Measurements from ENCODE around the gene TRMT2A. TPM values are rescaled to one million over a fixed set of nuclear protein-coding genes. Genes with fewer than 3 reads are reported as not detected.
A peak's percentile ranks its signal among the peaks of the same experiment; 100 is the strongest.

TRMT2A gene
- total RNA-seq, 1 donor from 2014 or later = 70.4 TPM

DNA sequence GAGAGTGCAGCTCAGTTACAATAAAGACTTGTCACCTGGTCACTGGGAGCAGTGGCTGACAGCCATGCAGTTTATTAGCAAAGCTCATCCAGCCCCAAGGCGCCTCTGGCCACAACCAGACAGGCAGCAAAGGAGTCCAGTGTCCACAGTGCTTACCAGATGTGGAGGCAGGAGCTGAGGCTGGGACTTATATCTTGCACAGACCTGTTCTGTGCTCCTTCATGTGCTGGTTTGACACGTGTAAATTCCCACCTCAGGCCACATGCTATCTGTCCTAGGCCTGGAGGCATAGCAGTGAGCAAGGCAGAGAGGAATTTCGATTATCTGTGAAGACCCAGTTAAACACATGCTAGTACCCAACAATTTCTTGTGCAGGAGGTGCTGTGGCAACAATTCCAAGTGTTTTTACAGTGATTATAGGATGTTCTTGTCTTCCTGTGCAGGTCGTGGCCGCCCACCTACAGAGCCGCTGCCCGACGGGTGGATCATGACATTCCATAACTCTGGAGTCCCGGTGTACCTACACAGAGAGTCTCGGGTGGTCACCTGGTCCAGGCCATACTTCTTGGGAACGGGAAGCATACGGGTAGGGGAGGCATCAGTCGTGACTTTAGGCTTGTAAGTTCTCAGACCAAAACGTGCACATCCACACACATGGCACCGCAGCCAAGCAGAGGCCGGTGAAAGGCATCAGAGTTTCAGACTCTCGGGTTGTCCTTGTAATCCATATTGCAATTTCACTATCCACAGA, 27.6 kb downstream of the TRMT2A start:
- Histone ChIP-seq H3K27ac (no peak overlapping the region), H3K36me3 (peaks cover 89% of the 10 kb centered on the region), H3K4me3 (no peak overlapping the region), H3K9me3 (no peaks in the 10 kb centered on the region), H3K4me1 (peaks cover 9% of the 10 kb centered on the region), H3K27me3 (ENCODE audit: low read depth) (no peaks in the 10 kb centered on the region)
- ATAC-seq (no peak), DNase-seq (peak; percentile 28)
- intact Hi-C loops (cut with DNase I) = no loop called here
- TF ChIP-seq, protein P1, sequence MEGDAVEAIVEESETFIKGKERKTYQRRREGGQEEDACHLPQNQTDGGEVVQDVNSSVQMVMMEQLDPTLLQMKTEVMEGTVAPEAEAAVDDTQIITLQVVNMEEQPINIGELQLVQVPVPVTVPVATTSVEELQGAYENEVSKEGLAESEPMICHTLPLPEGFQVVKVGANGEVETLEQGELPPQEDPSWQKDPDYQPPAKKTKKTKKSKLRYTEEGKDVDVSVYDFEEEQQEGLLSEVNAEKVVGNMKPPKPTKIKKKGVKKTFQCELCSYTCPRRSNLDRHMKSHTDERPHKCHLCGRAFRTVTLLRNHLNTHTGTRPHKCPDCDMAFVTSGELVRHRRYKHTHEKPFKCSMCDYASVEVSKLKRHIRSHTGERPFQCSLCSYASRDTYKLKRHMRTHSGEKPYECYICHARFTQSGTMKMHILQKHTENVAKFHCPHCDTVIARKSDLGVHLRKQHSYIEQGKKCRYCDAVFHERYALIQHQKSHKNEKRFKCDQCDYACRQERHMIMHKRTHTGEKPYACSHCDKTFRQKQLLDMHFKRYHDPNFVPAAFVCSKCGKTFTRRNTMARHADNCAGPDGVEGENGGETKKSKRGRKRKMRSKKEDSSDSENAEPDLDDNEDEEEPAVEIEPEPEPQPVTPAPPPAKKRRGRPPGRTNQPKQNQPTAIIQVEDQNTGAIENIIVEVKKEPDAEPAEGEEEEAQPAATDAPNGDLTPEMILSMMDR (IDR thresholded peaks at IDR 0.05) = no peak

DNA sequence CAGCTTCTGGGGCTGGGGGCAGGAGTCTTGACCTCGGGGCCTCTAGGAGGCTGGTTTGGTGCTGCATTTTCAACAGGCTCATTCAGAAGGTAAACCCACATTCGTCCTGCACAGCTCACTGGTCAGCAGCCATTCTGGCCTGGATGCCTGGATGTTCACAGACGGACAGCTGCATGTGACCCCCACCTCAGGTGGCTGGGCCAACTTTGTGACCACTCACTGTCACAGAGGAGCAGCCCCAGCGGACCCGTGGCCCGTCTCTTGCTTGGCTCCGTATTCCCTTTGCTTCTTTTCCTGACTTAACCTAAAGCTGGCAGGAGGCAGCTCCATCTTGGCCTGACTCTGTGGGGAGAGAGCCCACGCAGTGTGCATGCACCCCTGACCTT, 28.8 kb downstream of the TRMT2A start:
- intact Hi-C loops (cut with DNase I) = no loop called here
- TF ChIP-seq, protein P1 (IDR thresholded peaks at IDR 0.05) = no peak
- peaks cover 20% of the 10 kb centered on the region for H3K4me1 ChIP-seq
- no peak overlapping the region for H3K4me3 ChIP-seq
- ATAC-seq (no peak), DNase-seq (peak; percentile 15)
- H3K27ac ChIP-seq = no peak overlapping the region
- no peaks in the 10 kb centered on the region for H3K27me3 ChIP-seq (ENCODE audit: low read depth)
- no peaks in the 10 kb centered on the region for H3K9me3 ChIP-seq
- H3K36me3 ChIP-seq = peaks cover 77% of the 10 kb centered on the region

DNA sequence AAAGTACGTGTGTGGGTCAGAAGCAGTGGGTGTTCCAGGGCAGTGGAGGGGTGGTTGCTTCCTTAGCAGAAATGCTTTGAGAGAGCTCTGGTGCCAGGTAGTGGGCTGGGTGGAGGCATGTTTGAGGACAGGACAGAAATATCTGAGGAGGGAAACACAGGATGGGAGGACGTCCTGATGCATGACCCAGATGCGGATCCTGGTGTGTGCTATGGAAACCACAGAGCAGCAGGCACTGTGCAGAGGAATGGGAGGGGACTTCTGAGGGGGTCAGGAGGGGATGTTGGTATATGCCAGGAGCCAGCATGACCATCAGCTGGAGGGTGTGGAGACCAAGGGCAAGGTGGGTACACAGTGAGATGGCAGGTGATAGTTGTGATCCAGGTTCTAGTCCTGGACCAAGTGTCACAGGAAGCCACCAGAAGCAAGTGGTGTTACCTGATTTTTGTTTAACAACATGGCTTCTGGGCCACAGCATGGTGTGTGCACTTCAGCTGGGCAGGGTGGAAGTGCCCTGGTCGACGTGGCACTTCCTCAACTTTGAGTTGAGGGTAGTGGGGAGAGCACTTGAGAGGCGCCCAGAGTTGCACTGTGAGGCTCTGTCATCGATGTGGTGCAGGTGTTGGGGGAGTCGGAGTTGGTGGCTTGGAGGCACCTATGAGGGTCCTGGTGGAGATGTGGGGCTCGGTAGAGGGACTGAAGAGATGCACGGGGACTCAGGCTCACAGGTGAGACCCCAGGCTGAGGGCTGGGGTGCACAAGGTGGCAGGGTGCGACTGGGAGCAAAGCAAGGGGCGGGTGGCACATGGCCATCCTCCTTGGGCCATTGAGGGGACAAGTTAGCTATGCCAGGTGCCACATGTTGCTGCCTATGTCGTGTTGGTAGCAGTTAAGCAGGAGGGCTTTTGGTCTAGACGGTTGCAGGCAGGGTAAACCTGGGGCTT, 29.4 kb downstream of the TRMT2A start:
- no peak overlapping the region for H3K27ac ChIP-seq
- ATAC-seq (no peak), DNase-seq (peak; percentile 18)
- TF ChIP-seq, protein P1 (IDR thresholded peaks at IDR 0.05) = no peak
- peaks cover 70% of the 10 kb centered on the region for H3K36me3 ChIP-seq
- H3K9me3 ChIP-seq = no peaks in the 10 kb centered on the region
- H3K4me3 ChIP-seq = no peak overlapping the region
- H3K27me3 ChIP-seq (ENCODE audit: low read depth) = no peaks in the 10 kb centered on the region
- H3K4me1 ChIP-seq = peaks cover 27% of the 10 kb centered on the region
- intact Hi-C loops (cut with DNase I) = no loop called here

DNA sequence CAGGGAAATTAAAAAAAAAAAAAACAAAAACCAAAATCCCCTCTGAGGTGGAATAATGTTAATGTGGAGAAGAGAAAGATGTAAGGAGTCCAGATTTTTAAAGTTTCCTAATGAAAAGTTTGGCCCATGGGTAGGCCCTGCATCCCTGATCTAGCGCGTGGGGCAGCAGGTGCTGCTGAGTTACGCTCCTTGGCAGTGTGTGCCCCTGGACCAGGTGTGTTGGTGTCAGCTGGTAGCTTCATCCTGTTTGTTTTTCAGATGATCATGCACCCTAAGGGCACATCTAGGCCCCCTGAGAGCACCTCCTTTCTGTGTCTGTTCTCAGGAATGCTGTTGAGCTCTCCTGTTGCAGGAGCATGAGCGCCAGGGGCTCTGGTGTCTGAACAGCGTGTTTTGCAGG, 30.3 kb downstream of the TRMT2A start:
- Histone ChIP-seq H3K4me3 (no peak overlapping the region), H3K27me3 (ENCODE audit: low read depth) (no peaks in the 10 kb centered on the region), H3K27ac (no peak overlapping the region), H3K36me3 (peaks cover 62% of the 10 kb centered on the region), H3K4me1 (peaks cover 35% of the 10 kb centered on the region), H3K9me3 (no peaks in the 10 kb centered on the region)
- no peak for ATAC-seq
- TF ChIP-seq, protein P1 (IDR thresholded peaks at IDR 0.05) = no peak
- DNase-seq = peak; percentile 5
- intact Hi-C loops (cut with DNase I) = no loop called here

DNA sequence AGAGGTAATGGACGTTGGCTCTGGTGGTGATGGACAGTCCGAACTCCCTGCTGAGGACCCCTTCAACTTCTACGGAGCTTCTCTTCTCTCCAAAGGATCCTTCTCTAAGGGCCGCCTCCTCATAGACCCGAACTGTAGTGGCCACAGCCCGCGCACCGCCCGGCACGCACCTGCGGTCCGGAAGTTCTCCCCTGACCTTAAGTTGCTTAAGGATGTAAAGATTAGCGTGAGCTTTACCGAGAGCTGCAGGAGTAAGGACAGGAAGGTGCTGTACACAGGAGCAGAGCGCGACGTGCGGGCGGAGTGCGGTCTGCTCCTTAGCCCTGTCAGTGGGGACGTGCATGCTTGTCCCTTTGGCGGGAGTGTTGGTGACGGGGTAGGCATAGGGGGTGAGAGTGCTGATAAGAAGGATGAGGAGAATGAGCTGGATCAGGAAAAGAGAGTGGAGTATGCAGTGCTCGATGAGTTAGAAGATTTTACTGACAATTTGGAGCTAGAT, 30.9 kb downstream of the TRMT2A start:
- Histone ChIP-seq H3K4me3 (no peak overlapping the region), H3K36me3 (peaks cover 56% of the 10 kb centered on the region), H3K27ac (no peak overlapping the region), H3K27me3 (ENCODE audit: low read depth) (no peaks in the 10 kb centered on the region), H3K9me3 (no peaks in the 10 kb centered on the region), H3K4me1 (peaks cover 41% of the 10 kb centered on the region)
- intact Hi-C loops (cut with DNase I) = no loop called here
- TF ChIP-seq, protein P1 (IDR thresholded peaks at IDR 0.05) = no peak
- DNase-seq (peak; percentile 11), ATAC-seq (no peak)
